Cardiac muscle cell (in vitro differentiated cells and primary cell): ENCODE results near the gene TTC23. TPM values are rescaled to one million over a fixed set of nuclear protein-coding genes. Genes with fewer than 3 reads are reported as not detected.

Source experiments
- DNase-seq, 2 donors: peaks; one replicate each; pipeline versions ENCODE4 v3.0.0 to v3.0.0-alpha.2; 2010 to 2017; ENCODE audit warnings: low read depth in 1 of 2, low spot score in 1 of 2
- H3K27ac ChIP-seq: fragments of 200-600 bp; sonication (generic); 2 replicates; pipeline ENCODE4 v1.5.1; 2016
- H3K27me3 ChIP-seq: fragments of 200-600 bp; sonication (generic); 2 replicates; pipeline ENCODE4 v1.6.0; 2016; ENCODE audit warnings: control low read depth
- H3K36me3 ChIP-seq: fragments of 200-600 bp; sonication (generic); 2 replicates; pipeline ENCODE4 v1.5.1; 2016; ENCODE audit warnings: control low read depth
- H3K4me1 ChIP-seq: fragments of 200-600 bp; sonication (generic); 2 replicates; pipeline ENCODE4 v1.8.1; 2017; ENCODE audit warnings: low read depth, mild to moderate bottlenecking, mixed run types
- H3K4me3 ChIP-seq: fragments of 200-600 bp; sonication (generic); 2 replicates; pipeline ENCODE4 v1.5.1; 2016; ENCODE audit warnings: mild to moderate bottlenecking
- H3K9me3 ChIP-seq: fragments of 200-600 bp; sonication (generic); 2 replicates; pipeline ENCODE4 v1.5.1; 2017; ENCODE audit warnings: low read depth, mild to moderate bottlenecking, control low read depth
- CTCF ChIP-seq: IDR thresholded peaks from 2 replicates; pipeline ENCODE4 v1.5.1; 2012; ENCODE audit warnings: low read depth, mild to moderate bottlenecking, low read length
- polyA plus RNA-seq: library from polyadenylated mRNA; unstranded; fragments of >200 nt; fragmentation: Nextera tagmentation; extraction: Ambion mirVana; gene quantifications from 2 replicates; pipeline ENCODE4 v1.2.1, GENCODE V29; 2016
- total RNA-seq: library from RNA; depleted of rRNA; stranded (reverse); fragments of >200 nt; gene quantifications from 2 replicates; pipeline ENCODE4 v1.2.3, GENCODE V29; 2016

The TTC23 gene
- total and polyA plus RNA-seq, 2 experiments from 2014 or later = 15.0 to 38.2 TPM

GRCh38 chr15:99126930-99127329 is 122.5 kb downstream of the TTC23 start:
- Histone ChIP-seq H3K4me3 (no peak overlapping the region), H3K9me3 (no peaks in the 10 kb centered on the region), H3K4me1 (peaks cover 27% of the 10 kb centered on the region), H3K27me3 (no peaks in the 10 kb centered on the region), H3K36me3 (no peaks in the 10 kb centered on the region), H3K27ac (no peak overlapping the region)
- DNase-seq = no peak
- TF ChIP-seq CTCF = no peak

GRCh38 chr15:99126131-99126588 is 123.2 kb downstream of the TTC23 start:
- Histone ChIP-seq H3K27me3 (no peaks in the 10 kb centered on the region), H3K27ac (no peak overlapping the region)
- TF ChIP-seq CTCF = no peak

GRCh38 chr15:99125061-99125891 is 124.1 kb downstream of the TTC23 start:
- no peak for TF ChIP-seq CTCF
- Histone ChIP-seq H3K9me3 (no peaks in the 10 kb centered on the region), H3K27me3 (no peaks in the 10 kb centered on the region), H3K27ac (peak overlapping the region; percentile 98), H3K4me1 (peaks cover 27% of the 10 kb centered on the region), H3K4me3 (no peak overlapping the region), H3K36me3 (no peaks in the 10 kb centered on the region)
- no peak for DNase-seq

More at GRCh38 chr15:99126131-99126588, 123.2 kb downstream of the TTC23 start:
- no peak overlapping the region for H3K4me3 ChIP-seq
- H3K9me3 ChIP-seq = no peaks in the 10 kb centered on the region
- peaks cover 27% of the 10 kb centered on the region for H3K4me1 ChIP-seq
- no peak for DNase-seq
- H3K36me3 ChIP-seq = no peaks in the 10 kb centered on the region

- no peaks in the 10 kb centered on the region for H3K27me3 ChIP-seq
- H3K9me3 ChIP-seq = no peaks in the 10 kb centered on the region
- no peaks in the 10 kb centered on the region for H3K36me3 ChIP-seq
- H3K4me1 ChIP-seq = peaks cover 27% of the 10 kb centered on the region
- H3K4me3 ChIP-seq = no peak overlapping the region
- H3K27ac ChIP-seq = peak overlapping the region; percentile 98
- no peak for DNase-seq
- TF ChIP-seq CTCF = no peak
Measured at GRCh38 chr15:99124641-99125040, 124.7 kb downstream of the TTC23 start.

GRCh38 chr15:99123713-99124451 is 125.5 kb downstream of the TTC23 start:
- H3K36me3 ChIP-seq = no peaks in the 10 kb centered on the region
- no peaks in the 10 kb centered on the region for H3K9me3 ChIP-seq
- H3K4me3 ChIP-seq = no peak overlapping the region
- H3K4me1 ChIP-seq = peaks cover 27% of the 10 kb centered on the region
- no peak for TF ChIP-seq CTCF
- peak; percentile 85 to 93 for DNase-seq
- H3K27me3 ChIP-seq = no peaks in the 10 kb centered on the region
- peak overlapping the region; percentile 98 for H3K27ac ChIP-seq
